ENCODE measurements around the gene SLC41A3. TPM values are rescaled to one million over a fixed set of nuclear protein-coding genes. Genes with fewer than 3 reads are reported as not detected.
"Not testable (repeated sequence)": the region's sequence is repeated elsewhere in the genome, so short reads cannot be mapped to it uniquely, and the experiment has no call there.

Gene SLC41A3
- total and polyA plus RNA-seq, 4 donors, result 9.3 to 19.8 (median 12.7) TPM

- H3K9me3 ChIP-seq (ENCODE audit: control insufficient read depth in 4 of 4, low read length in 3 of 4); H3K36me3 ChIP-seq (ENCODE audit: control insufficient read depth in 4 of 4, insufficient read depth in 3 of 4, low read depth in 1 of 4, low read length in 3 of 4); H3K4me1 ChIP-seq (ENCODE audit: control insufficient read depth in 4 of 4, insufficient read depth in 4 of 4, low read length in 3 of 4); H3K4me3 ChIP-seq (ENCODE audit: low read depth in 1 of 3, low read length in 3 of 3); DNase-seq (ENCODE audit: low spot score); H3K9ac ChIP-seq (ENCODE audit: low read depth in 1 of 2, low read length in 2 of 2); H3K27me3 ChIP-seq (ENCODE audit: control insufficient read depth in 4 of 4, insufficient read depth in 4 of 4, low read length in 3 of 4); H3K27ac ChIP-seq (ENCODE audit: low read depth in 1 of 2, low read length in 2 of 2): not testable (repeated sequence)
- WGBS, result 95% methylated on average over 6 of the region's 6 CpGs
These were observed 17.2 kb downstream of the SLC41A3 start for GRCh38 chr3:126066676-126067075.

- peaks cover 0 to 2% (median 0%) of the 10 kb centered on the region in 4 donors for H3K36me3 ChIP-seq (ENCODE audit: control insufficient read depth in 4 of 4, insufficient read depth in 3 of 4, low read depth in 1 of 4, low read length in 3 of 4)
- H3K9me3 ChIP-seq (ENCODE audit: control insufficient read depth in 4 of 4, low read length in 3 of 4), result no peaks in the 10 kb centered on the region
- DNase-seq (ENCODE audit: low spot score), result no peak
- no peak overlapping the region for H3K4me3 ChIP-seq (ENCODE audit: low read depth in 1 of 3, low read length in 3 of 3)
- WGBS, result 96% methylated on average over 3 of the region's 3 CpGs
- no peaks in the 10 kb centered on the region for H3K27me3 ChIP-seq (ENCODE audit: control insufficient read depth in 4 of 4, insufficient read depth in 4 of 4, low read length in 3 of 4)
- no peak overlapping the region for H3K27ac ChIP-seq (ENCODE audit: low read depth in 1 of 2, low read length in 2 of 2)
- no peak for TF ChIP-seq HNF4G (IDR thresholded peaks at IDR 0.05)
- no peak for TF ChIP-seq FOXA2 (IDR thresholded peaks at IDR 0.05)
- TF ChIP-seq SP1 (IDR thresholded peaks at IDR 0.05), result no peak
- TF ChIP-seq GABPA (IDR thresholded peaks at IDR 0.05 in 1 of 2, conservative IDR thresholded peaks at IDR 0.05 in 1 of 2), result no peak
- TF ChIP-seq ATF3 (IDR thresholded peaks at IDR 0.05), result no peak
- TF ChIP-seq YY1 (IDR thresholded peaks at IDR 0.05), result no peak
- TF ChIP-seq RXRA (IDR thresholded peaks at IDR 0.05), result no peak
- TF ChIP-seq EGR1 (IDR thresholded peaks at IDR 0.05; ENCODE audit: low read depth in 2 of 2), result no peak
- TF ChIP-seq TAF1 (conservative IDR thresholded peaks at IDR 0.05), result no peak
- no peaks in the 10 kb centered on the region for H3K4me1 ChIP-seq (ENCODE audit: control insufficient read depth in 4 of 4, insufficient read depth in 4 of 4, low read length in 3 of 4)
- no peak overlapping the region for H3K9ac ChIP-seq (ENCODE audit: low read depth in 1 of 2, low read length in 2 of 2)
These were observed 18.0 kb downstream of the SLC41A3 start for GRCh38 chr3:126065876-126066275.

DNA sequence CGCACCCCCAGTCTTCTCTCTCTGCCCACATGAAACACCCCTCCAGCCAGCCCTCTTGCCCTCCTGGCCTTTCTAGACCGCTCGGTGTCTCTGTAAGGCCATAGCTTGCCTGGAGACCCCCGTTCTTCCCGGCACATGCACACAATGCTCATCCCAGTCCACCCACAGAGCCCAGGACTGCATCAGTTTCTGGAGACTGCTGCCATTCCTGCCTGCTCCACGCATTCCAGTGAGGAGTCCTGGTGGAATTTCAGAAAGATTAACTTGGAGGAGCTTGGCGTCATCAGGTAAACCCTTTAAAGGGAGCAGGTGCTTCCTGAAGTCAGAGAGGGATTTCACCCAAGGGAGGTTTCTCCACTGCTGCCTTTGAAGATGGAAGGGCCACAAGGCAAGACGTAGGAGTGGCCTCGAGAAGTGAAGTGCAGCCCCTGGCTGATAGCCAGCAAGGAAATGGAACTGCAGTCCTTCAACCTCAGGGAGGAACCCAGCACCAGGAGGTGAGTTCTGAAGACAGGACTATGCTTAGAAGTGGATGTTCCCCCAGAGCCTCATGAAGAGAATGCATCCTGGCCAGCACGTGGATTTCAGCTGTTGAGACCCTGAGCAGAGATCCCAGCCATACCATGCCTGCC is 19.2 kb downstream of the SLC41A3 start:
- no peak for DNase-seq (ENCODE audit: low spot score)
- no peaks in the 10 kb centered on the region for H3K4me1 ChIP-seq (ENCODE audit: control insufficient read depth in 4 of 4, insufficient read depth in 4 of 4, low read length in 3 of 4)
- peaks cover 0 to 2% (median 0%) of the 10 kb centered on the region in 4 donors for H3K36me3 ChIP-seq (ENCODE audit: control insufficient read depth in 4 of 4, insufficient read depth in 3 of 4, low read depth in 1 of 4, low read length in 3 of 4)
- H3K9me3 ChIP-seq (ENCODE audit: control insufficient read depth in 4 of 4, low read length in 3 of 4), result no peaks in the 10 kb centered on the region
- H3K9ac ChIP-seq (ENCODE audit: low read depth in 1 of 2, low read length in 2 of 2), result no peak overlapping the region
- H3K27ac ChIP-seq (ENCODE audit: low read depth in 1 of 2, low read length in 2 of 2), result no peak overlapping the region
- TF ChIP-seq SP1 (IDR thresholded peaks at IDR 0.05), result no peak
- TF ChIP-seq NR2F2 (IDR thresholded peaks at IDR 0.05), result no peak
- TF ChIP-seq RAD21 (IDR thresholded peaks at IDR 0.05), result no peak
- TF ChIP-seq EGR1 (IDR thresholded peaks at IDR 0.05; ENCODE audit: low read depth in 2 of 2), result no peak
- no peak for TF ChIP-seq FOXA1 (IDR thresholded peaks at IDR 0.05)
- TF ChIP-seq YY1 (IDR thresholded peaks at IDR 0.05), result no peak
- TF ChIP-seq, protein P1, sequence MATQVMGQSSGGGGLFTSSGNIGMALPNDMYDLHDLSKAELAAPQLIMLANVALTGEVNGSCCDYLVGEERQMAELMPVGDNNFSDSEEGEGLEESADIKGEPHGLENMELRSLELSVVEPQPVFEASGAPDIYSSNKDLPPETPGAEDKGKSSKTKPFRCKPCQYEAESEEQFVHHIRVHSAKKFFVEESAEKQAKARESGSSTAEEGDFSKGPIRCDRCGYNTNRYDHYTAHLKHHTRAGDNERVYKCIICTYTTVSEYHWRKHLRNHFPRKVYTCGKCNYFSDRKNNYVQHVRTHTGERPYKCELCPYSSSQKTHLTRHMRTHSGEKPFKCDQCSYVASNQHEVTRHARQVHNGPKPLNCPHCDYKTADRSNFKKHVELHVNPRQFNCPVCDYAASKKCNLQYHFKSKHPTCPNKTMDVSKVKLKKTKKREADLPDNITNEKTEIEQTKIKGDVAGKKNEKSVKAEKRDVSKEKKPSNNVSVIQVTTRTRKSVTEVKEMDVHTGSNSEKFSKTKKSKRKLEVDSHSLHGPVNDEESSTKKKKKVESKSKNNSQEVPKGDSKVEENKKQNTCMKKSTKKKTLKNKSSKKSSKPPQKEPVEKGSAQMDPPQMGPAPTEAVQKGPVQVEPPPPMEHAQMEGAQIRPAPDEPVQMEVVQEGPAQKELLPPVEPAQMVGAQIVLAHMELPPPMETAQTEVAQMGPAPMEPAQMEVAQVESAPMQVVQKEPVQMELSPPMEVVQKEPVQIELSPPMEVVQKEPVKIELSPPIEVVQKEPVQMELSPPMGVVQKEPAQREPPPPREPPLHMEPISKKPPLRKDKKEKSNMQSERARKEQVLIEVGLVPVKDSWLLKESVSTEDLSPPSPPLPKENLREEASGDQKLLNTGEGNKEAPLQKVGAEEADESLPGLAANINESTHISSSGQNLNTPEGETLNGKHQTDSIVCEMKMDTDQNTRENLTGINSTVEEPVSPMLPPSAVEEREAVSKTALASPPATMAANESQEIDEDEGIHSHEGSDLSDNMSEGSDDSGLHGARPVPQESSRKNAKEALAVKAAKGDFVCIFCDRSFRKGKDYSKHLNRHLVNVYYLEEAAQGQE (IDR thresholded peaks at IDR 0.05), result no peak
- no peak for TF ChIP-seq JUND (IDR thresholded peaks at IDR 0.05)
- TF ChIP-seq RXRA (IDR thresholded peaks at IDR 0.05), result no peak
- TF ChIP-seq, protein P2, sequence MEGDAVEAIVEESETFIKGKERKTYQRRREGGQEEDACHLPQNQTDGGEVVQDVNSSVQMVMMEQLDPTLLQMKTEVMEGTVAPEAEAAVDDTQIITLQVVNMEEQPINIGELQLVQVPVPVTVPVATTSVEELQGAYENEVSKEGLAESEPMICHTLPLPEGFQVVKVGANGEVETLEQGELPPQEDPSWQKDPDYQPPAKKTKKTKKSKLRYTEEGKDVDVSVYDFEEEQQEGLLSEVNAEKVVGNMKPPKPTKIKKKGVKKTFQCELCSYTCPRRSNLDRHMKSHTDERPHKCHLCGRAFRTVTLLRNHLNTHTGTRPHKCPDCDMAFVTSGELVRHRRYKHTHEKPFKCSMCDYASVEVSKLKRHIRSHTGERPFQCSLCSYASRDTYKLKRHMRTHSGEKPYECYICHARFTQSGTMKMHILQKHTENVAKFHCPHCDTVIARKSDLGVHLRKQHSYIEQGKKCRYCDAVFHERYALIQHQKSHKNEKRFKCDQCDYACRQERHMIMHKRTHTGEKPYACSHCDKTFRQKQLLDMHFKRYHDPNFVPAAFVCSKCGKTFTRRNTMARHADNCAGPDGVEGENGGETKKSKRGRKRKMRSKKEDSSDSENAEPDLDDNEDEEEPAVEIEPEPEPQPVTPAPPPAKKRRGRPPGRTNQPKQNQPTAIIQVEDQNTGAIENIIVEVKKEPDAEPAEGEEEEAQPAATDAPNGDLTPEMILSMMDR (IDR thresholded peaks at IDR 0.05; ENCODE audit: low read depth, low read length, missing input control), result no peak
- no peak for TF ChIP-seq HNF4G (IDR thresholded peaks at IDR 0.05)
- no peak for TF ChIP-seq HNF4A (conservative IDR thresholded peaks at IDR 0.05)
- no peak for TF ChIP-seq GABPA (IDR thresholded peaks at IDR 0.05 in 1 of 2, conservative IDR thresholded peaks at IDR 0.05 in 1 of 2)
- TF ChIP-seq, protein P3, sequence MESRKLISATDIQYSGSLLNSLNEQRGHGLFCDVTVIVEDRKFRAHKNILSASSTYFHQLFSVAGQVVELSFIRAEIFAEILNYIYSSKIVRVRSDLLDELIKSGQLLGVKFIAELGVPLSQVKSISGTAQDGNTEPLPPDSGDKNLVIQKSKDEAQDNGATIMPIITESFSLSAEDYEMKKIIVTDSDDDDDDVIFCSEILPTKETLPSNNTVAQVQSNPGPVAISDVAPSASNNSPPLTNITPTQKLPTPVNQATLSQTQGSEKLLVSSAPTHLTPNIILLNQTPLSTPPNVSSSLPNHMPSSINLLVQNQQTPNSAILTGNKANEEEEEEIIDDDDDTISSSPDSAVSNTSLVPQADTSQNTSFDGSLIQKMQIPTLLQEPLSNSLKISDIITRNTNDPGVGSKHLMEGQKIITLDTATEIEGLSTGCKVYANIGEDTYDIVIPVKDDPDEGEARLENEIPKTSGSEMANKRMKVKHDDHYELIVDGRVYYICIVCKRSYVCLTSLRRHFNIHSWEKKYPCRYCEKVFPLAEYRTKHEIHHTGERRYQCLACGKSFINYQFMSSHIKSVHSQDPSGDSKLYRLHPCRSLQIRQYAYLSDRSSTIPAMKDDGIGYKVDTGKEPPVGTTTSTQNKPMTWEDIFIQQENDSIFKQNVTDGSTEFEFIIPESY (IDR thresholded peaks at IDR 0.05), result no peak
- TF ChIP-seq FOXA2 (IDR thresholded peaks at IDR 0.05), result no peak
- no peak for TF ChIP-seq MAX (IDR thresholded peaks at IDR 0.05)
- TF ChIP-seq TAF1 (conservative IDR thresholded peaks at IDR 0.05), result no peak
- TF ChIP-seq ATF3 (IDR thresholded peaks at IDR 0.05), result no peak
- no peak overlapping the region for H3K4me3 ChIP-seq (ENCODE audit: low read depth in 1 of 3, low read length in 3 of 3)
- WGBS, result 73% methylated on average over 10 of the region's 10 CpGs
- H3K27me3 ChIP-seq (ENCODE audit: control insufficient read depth in 4 of 4, insufficient read depth in 4 of 4, low read length in 3 of 4), result no peaks in the 10 kb centered on the region

Data from liver (tissue), 9 donors.